HG02943 (cell line): ENCODE results near the gene DCXR.
"Not testable (repeated sequence)": the region's sequence is repeated elsewhere in the genome, so short reads cannot be mapped to it uniquely, and the experiment has no call there.

Source experiments
- ATAC-seq: cut with Tn5 transposase; IDR thresholded peaks from one replicate; pipeline ENCODE4 v1.9.1; 2021; ENCODE audit warnings: mild to moderate bottlenecking, low read depth, moderate library complexity; ENCODE audit not compliant: unreplicated experiment

Gene DCXR

GRCh38 chr17:82045936-82046484, 8.5 kb upstream of the DCXR start:
- no peak for ATAC-seq

GRCh38 chr17:82043507-82043906, 6.0 kb upstream of the DCXR start:
- ATAC-seq: no peak

- ATAC-seq: no peak
These were observed 5.2 kb upstream of the DCXR start for GRCh38 chr17:82042649-82043048.

- ATAC-seq: no peak
These were observed 3.8 kb upstream of the DCXR start for GRCh38 chr17:82041144-82041814.

GRCh38 chr17:82039695-82040299, 2.3 kb upstream of the DCXR start:
- no peak for ATAC-seq

GRCh38 chr17:82038796-82039409, 1.4 kb upstream of the DCXR start:
- not testable (repeated sequence) for ATAC-seq

GRCh38 chr17:82037889-82038195, 345 bp upstream of the DCXR start:
- no peak for ATAC-seq

- ATAC-seq: no peak
These were observed 834 bp downstream of the DCXR start for GRCh38 chr17:82036634-82037091.

- ATAC-seq: no peak
These were observed 1.4 kb downstream of the DCXR start for GRCh38 chr17:82035956-82036633.

GRCh38 chr17:82035488-82035887, 2.0 kb downstream of the DCXR start:
- ATAC-seq: no peak

- ATAC-seq: no peak
These were observed 3.0 kb downstream of the DCXR start for GRCh38 chr17:82034371-82035011.

GRCh38 chr17:82033359-82034085, 4.0 kb downstream of the DCXR start:
- ATAC-seq: no peak

- no peak for ATAC-seq
These were observed 5.4 kb downstream of the DCXR start for GRCh38 chr17:82031885-82032627.

- ATAC-seq: no peak
These were observed 6.1 kb downstream of the DCXR start, which contains the start of gene RAC3 for GRCh38 chr17:82031303-82031884. TSS of gene RAC3 (plus strand) at chr17:82031678. CDS start at chr17:82031762, 84 bp downstream.

- no peak for ATAC-seq
These were observed 6.8 kb downstream of the DCXR start for GRCh38 chr17:82030470-82031302.

- no peak for ATAC-seq
These were observed 7.5 kb downstream of the DCXR start for GRCh38 chr17:82029990-82030469.

- no peak for ATAC-seq
These were observed 8.1 kb downstream of the DCXR start for GRCh38 chr17:82029391-82029790.

- no peak for ATAC-seq
These were observed 8.5 kb downstream of the DCXR start for GRCh38 chr17:82028966-82029365.
